HG03457 (cell line): ENCODE measurements around the gene DOC2A.

Experiments
- ATAC-seq: cut with Tn5 transposase; IDR thresholded peaks from one replicate; pipeline ENCODE4 v1.9.1; 2021; ENCODE audit warnings: moderate number of reproducible peaks; ENCODE audit not compliant: unreplicated experiment

Gene DOC2A

GRCh38 chr16:29990034-29990433 lies 20.8 kb downstream of the DOC2A start:
- no peak for ATAC-seq

- ATAC-seq = no peak
Measured at GRCh38 chr16:29989111-29989858, 21.5 kb downstream of the DOC2A start.

- no peak for ATAC-seq
Measured at GRCh38 chr16:29988346-29989075, 22.3 kb downstream of the DOC2A start.

GRCh38 chr16:29987371-29988085 lies 23.3 kb downstream of the DOC2A start:
- no peak for ATAC-seq

DNA sequence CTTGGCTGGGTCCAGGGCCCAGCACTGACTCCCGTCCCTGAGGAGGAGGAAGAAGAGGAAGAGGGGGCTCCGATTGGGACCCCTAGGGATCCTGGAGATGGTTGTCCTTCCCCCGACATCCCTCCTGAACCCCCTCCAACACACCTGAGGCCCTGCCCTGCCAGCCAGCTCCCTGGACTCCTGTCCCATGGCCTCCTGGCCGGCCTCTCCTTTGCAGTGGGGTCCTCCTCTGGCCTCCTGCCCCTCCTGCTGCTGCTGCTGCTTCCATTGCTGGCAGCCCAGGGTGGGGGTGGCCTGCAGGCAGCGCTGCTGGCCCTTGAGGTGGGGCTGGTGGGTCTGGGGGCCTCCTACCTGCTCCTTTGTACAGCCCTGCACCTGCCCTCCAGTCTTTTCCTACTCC lies 23.9 kb downstream of the DOC2A start:
- ATAC-seq = no peak

- no peak for ATAC-seq
Measured at GRCh38 chr16:29986231-29986630, 24.6 kb downstream of the DOC2A start.

- ATAC-seq = no peak
Measured at GRCh38 chr16:29985271-29985811, 25.5 kb downstream of the DOC2A start.

DNA sequence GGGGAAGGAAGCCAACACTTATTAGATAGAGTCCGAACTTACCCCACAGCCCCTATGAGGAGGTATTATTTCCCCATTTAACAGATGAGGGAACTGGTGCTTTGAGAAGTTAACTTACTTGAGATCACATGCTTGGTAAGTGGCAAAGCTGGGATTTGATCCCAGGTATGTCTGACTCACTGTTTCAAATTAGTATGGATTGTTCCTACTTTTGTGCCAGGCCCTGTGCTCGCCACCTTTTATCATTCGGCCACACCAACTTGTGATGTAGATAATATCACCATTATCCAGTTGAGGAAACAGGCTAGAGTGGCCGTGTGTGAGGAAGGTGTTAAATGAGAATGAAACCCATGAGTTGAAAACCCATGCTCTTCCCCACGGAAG lies 26.1 kb downstream of the DOC2A start:
- no peak for ATAC-seq

DNA sequence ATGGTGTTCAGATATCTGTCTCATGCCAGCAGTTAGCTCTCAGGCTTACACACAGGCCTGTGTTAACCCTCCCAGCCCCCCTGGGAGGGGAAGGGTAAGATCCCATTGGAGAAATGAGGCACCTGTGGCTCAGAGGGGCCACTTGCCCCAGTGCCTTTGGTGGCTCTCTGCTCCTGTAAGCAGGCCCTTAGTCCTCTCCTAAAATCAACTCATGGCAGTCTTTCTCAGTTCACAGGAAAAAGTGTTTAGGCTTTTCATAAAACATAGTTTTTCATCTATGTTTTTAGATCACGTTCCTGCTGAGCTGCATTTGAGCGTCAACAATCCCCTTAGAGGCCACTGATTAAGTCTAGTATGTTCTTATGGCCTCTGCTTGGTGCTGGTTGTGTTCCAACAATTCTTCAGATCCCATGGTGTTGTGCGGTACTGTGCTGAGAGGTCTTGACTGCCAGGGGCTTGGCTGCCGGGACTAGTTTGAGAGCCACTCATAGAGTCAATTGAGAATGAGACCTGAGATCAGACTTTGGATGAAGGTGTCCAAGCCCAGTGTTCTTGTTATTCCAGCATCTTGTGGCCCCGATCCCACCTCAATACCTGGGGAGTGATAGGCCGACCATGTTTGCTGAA lies 26.6 kb downstream of the DOC2A start:
- ATAC-seq = no peak

DNA sequence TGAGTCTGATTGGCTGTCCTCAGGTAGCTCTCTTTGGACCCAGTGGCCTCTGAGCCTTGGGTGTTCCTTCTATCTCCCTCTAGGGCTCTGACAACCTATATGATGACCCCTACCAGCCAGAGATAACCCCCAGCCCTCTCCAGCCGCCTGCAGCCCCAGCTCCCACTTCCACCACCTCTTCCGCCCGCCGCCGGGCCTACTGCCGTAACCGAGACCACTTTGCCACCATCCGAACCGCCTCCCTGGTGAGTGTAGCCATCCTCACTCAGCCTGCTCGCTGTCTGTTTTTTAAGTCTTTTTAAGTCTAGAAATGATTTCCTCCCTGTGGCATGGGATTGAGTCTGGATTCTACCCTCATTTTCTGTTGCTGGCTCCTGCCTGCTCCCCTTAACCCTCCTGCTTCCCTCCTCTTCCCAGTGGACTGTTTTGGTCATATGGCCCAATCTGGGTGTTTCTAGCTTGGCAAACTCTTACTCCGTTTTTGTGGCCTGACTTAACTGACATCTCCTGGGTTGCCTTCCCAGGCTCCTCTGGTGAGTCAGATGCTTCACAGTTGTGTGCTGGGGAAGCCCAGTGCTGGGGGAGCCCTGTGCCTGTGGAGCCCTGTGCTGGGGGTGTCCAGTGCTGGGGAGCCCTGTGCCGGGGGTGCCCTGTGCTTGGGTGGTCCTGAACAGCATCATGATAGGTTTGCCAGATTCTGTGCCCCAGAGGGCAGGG lies 27.2 kb downstream of the DOC2A start:
- no peak for ATAC-seq

- no peak for ATAC-seq
Measured at GRCh38 chr16:29982560-29983419, 28.0 kb downstream of the DOC2A start.

- ATAC-seq = no peak
Measured at GRCh38 chr16:29978564-29979270, 32.1 kb downstream of the DOC2A start.

- ATAC-seq = no peak
Measured at GRCh38 chr16:29978081-29978480, 32.7 kb downstream of the DOC2A start.

DNA sequence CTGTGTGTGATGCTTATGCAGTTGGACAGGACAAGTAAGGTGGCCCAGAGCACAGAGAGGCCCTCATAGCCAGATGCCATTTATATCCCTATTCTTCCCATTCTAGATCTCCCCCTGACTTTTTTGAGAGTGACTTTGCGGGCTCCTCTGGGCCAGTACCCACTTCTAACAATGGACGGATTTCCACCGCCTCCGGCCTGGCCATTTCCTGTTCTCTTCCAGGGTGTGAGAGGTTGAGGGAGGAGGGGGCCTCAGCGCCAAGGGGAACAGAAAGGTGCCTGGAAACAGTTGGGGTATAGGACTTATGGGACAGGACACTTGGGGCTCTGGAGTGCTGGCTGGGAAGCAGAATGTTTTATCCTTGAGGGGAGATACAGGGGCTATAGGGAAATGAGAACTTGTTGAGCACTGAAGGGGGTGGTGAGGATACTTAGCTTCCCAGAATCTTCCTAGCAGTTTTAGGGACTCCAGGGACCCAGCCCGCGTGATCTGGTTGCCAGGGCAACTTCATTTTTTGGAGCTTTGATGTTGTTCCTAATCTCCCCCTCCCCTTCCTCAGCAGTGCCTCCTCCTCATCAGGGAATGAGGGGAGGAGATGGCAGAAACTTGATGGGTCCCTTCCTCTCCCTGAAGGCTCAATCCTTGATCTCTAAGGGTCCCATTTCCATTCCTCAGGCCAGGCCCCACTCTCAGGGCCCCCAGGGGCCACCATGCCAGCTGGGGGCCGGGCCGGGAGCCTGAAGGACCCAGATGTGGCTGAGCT lies 33.6 kb downstream of the DOC2A start:
- no peak for ATAC-seq

- no peak for ATAC-seq
Measured at GRCh38 chr16:29975811-29976511, 34.9 kb downstream of the DOC2A start.

- ATAC-seq = no peak
Measured at GRCh38 chr16:29975134-29975538, 35.7 kb downstream of the DOC2A start.

DNA sequence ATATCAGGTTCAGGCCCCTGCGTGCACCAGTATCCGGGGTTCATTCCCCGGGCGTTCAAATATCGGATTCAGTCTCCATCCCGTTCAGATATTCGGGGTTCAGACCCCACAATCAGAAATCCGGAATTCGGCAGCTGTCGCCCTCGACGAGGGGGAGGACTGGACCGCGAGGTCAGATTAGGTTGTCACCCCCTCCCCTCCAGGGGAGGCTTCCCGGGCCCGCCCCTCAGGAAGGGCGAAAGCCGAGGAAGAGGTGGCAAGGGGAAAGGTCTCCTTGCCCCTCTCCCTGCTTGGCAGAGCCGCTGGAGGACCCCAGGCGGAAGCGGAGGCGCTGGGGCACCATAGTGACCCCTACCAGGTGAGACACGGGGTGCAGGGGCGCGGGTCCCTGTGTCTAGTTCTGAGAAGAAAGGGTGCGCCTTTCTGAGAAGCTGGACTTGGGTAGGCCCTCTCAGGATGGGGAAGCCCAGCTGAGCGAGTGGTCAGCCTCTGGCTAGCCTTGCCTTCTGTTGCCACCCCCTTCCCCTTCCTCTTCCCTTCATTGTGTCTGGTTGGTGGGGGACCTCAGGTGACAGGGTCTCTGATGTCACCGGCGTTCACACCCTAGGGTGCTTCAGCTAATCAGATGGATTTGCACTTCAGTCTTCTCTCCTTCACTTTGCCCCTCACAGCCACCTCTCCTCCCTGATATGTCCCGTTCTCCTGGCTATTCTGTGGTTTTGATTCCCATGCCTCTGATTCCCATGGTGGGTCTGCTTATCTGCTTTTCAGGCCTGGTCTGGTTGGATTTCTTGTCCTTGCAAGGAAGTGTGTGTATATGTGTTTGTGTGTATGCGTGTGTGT lies 36.3 kb downstream of the DOC2A start:
- ATAC-seq = no peak
